GM21528 (cell line): ENCODE measurements around the gene MBOAT1.
"Not testable (repeated sequence)": the region's sequence is repeated elsewhere in the genome, so short reads cannot be mapped to it uniquely, and the experiment has no call there.

Experiments used
- ATAC-seq: cut with Tn5 transposase; IDR thresholded peaks from one replicate; pipeline ENCODE4 v1.9.1; 2021; ENCODE audit warnings: mild to moderate bottlenecking, moderate library complexity; ENCODE audit not compliant: unreplicated experiment, low FRiP score

The MBOAT1 gene

GRCh38 chr6:20173833-20174792 is 38.2 kb downstream of the MBOAT1 start:
- ATAC-seq, result peak; percentile 74

- ATAC-seq, result no peak
Observed at GRCh38 chr6:20172842-20173456, 39.3 kb downstream of the MBOAT1 start.

DNA sequence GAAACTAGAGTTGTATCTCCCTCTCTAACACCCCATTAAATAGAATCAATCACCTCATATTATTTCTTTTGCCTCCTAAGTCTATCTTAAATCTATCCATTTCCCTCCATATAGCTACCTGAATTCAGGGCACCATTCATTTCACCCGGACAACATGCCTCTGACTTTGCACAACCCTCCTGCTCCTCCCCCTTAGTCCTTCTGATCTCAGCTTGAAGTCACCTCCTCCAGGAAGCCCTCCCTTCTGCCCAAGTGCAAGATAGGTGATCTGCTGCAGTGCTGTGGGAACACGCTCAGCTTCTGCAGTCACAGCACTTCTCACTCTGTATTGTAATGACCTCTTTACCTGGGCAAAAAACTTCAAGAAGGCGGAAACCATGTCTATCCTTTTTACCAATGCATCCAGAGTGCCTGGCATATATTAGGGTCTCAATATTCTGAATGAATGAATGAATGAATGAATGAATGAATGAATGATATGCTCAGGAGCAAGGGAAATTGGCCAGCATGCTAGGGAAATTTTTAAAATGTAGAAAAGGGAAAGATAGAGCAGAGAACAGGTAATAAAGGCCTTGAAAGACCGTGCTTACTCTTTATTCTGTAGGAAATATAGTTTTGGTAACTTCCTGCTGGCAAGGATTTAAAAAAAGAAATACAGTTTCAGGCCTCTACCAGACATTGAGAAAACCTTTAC is 41.7 kb downstream of the MBOAT1 start:
- no peak for ATAC-seq

DNA sequence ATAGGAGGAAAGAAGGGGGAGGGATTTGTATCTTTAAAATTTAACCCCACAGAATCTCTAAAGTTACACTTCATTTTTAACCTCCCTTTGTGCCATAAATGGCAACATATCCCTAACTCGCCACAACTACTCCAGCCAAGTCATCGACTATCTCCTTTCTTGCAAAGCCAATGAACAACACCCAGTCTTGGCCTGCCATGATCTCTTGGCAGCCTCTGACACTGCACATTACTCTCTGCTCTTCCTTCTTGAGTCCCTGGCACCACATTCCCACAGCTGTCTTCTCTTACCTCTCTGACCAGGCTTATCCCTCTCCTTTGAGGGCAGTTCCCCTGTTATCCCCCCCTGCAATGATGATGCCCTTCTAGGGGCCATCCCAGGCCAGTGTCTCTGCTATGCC is 42.5 kb downstream of the MBOAT1 start:
- ATAC-seq, result no peak

DNA sequence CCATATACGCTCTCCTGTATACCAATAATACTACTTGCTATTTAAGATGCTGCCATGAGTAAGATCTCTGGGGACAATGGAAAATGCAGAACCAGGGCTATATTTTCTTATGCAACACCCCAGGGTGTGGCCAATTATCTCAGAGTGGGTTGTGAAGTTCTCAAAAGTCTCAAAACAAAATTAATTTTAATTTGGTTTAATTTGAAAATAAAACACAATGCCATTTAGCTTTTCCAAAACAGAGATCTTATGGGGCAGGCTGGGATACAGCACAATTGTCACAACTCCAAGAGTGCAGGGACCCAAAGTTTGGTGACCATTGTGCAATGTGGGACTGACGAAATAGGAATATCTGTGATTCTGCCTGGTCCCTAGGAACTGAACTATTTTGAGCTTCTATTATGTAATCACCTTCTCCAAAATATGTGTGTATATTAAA is 43.1 kb downstream of the MBOAT1 start:
- ATAC-seq, result no peak

DNA sequence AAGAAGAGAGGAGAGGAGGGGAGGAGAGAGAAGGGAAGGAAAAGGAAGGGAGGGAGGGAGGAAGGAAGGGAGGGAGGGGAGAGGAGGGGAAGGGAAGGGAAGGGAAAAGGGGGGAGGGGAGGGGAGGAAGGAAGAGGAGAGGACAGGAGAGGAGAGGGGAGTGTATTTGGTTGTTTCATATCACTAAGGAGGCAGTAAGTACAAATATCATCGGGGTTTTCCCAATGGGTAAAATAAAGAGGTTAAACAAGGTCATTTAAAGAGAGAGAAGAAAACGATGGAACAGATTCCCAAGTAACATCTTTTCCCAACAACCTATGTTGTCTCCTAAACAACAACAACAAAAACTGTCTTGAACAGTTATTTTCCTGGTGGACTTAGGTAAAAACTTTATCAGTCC is 43.6 kb downstream of the MBOAT1 start:
- no peak for ATAC-seq

DNA sequence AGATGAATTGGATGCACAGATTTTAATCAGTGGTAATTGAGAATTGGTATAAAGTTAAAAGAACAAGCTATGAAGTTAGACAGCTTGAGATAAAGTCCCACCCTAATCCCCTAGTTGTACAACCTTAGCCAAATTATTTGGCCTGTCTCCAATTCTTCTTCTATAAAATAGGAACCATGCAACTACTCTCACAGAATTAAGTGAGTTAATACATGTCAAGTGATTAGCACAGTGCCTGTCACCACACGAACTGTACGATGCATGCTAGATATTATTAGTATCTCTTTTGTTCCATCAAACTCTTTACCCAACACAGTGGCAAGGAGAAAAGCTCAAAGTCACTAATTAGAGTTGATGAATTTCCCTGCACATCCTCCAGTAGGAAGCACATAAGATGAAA is 44.7 kb downstream of the MBOAT1 start:
- no peak for ATAC-seq

- ATAC-seq, result no peak
Observed at GRCh38 chr6:20166210-20166609, 46.1 kb downstream of the MBOAT1 start.

DNA sequence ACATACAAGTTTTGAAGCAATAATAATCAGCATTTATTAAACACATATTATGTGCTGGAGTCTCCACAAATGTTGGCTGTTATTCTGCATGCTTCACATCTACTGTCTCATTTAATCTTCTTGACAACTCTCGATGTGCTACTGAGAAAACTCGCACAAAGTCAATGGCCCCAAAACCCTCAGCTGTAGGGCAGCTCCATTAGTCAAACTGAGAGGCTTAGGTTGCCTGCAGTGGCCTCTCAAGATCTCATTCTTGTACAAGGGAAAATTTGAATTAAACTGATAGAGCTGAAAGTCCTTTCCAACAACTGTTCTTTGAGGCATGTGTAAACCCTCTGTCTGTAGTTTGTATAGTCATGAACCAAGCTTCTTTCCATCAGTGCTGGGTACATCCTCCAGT is 49.8 kb downstream of the MBOAT1 start:
- ATAC-seq, result no peak

- ATAC-seq, result no peak
Observed at GRCh38 chr6:20160541-20161283, 51.6 kb downstream of the MBOAT1 start.

DNA sequence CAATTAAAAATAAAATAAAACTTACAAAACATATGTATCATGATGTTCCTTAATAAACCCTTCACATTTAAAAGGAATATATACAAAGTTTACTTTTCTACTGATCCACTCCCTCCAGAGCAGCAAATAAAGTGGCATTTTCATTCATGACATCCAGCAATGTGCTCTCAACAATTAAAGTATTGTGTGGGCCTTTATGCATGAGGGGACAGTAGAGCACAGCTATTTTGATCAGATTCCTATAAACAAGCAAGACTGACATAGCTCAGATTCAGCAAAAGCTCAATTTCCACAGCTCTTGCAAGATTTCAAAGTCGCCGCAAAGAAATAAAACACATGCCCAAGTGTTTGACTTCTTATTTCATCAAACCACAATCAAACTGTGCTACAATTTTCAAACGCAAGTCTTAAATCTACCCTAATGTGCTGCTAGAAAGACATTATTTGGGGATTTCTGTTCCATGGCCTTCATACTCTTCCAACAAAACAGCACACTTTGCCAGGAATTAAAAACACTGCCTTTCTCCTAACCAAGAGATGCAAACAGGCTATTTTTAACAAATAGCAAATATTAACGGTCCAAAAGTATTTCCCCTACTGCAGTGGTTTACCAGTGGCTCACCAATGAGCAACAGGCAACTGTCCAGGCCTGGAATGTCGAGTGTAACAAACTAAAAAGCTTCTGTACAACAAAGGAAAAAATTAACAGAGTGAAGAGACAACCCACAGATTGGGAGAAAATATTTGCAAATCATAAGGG is 52.3 kb downstream of the MBOAT1 start:
- no peak for ATAC-seq

DNA sequence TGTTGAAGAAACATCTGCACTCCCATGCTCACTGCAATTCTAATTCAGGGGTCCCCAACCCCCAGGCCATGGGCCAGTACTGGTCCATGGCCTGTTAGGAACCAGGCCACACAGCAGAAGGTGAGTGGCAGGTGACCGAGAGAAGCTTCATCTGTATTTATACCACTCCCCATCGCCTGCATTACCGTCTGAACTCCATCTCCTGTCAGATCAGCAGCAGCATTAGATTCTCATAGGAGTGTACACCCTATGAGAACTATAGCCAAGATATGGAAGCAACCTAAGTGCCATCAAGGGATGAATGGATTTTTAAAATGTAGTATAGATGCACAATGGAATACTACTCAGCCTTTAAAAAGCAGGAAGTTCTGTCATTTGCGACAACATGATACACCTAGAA is 53.2 kb downstream of the MBOAT1 start:
- no peak for ATAC-seq

DNA sequence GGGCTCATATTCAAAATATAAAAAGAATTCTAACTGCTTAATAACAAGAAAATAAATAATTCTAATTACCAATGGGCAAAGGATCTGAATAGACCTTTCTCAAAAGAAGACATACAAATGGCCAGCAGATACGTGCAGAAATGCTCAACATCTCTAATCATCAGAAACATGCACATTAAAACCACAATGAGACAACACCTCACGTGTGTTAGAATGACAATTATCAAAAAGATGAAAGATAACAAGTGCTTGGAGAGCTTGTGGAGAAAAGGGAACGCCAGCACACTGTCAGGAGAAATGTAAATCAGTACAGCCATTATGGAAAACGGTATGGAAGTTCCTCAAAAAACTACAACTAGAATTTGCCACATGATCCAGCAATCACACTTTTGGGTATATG is 53.6 kb downstream of the MBOAT1 start:
- no peak for ATAC-seq

GRCh38 chr6:20156824-20157223 is 55.4 kb downstream of the MBOAT1 start:
- no peak for ATAC-seq

DNA sequence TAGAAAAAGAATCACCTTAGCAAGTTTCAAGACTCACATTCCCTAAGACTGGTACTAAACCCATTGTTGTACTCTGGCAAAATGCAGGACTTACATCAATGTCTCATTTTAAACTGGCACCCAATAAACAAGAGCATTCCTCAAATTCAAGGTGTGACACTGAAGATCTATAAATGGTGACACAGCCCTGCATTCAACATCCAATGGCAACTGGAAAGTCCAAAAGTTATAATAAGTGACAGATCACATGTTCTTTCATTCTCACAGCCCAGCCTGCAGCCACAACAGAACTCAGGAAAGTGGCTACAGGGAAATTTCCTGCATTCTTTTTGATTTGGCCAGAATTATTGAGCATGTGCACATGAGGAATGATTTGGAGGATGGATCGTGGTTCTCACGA is 57.5 kb downstream of the MBOAT1 start:
- ATAC-seq, result no peak

DNA sequence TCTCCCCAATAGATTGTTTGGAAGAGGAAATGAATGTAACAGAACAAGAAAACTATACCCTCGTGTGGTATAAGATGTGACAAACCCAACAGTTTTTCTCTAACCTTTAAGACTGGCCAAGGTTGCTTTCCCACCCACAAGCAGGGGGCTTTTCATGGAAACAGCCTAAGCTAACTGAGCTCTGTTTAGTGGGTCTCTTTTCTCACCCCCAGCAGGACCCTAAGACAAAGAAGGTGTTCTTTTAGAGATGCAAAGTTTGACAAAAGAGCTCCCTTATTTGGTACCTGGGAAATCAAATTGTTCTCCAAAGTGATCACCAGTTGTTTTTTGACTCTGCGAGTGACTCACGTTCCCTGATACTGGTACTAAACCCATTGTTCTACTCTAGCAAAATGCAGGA is 59.1 kb downstream of the MBOAT1 start:
- no peak for ATAC-seq

GRCh38 chr6:20148433-20148832 is 63.8 kb downstream of the MBOAT1 start:
- ATAC-seq, result no peak

DNA sequence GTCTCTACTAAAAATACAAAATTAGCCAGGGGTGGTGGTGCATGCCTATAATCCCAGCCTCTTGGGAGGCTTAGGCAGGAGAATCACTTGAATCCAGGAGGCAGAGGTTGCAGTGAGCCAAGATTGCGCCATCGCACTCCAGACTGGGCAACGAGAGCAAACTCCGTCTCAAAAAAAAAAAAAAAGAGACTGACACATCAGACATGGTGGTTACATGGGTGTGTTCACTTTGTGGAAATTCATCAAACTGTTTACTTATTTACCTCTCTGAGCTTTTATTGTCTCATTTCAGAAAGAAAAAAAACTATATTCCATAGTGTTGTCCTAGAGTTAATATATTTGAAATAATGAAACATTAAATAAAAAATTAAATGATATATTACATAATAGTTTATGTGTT is 64.8 kb downstream of the MBOAT1 start:
- ATAC-seq, result no peak

- not testable (repeated sequence) for ATAC-seq
Observed at GRCh38 chr6:20146831-20147230, 65.4 kb downstream of the MBOAT1 start.

DNA sequence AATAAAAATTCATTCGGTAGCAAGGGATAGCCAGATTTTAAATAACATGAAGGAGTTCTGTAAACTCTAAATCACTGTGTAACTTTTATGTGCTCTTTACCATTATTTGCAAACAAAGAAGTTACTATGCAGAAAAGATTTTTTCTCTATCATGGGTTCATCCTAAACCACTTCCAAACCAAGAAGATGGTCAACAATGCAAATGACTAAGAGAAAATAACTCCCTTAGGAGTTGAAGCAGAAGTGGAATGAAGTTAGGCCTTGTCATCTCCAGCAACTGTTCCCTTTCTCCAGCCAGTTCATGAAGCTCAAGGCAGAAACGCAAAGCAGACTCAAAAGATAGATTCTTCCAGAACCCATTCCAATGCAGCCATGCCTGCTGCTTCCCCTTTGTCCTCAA is 66.0 kb downstream of the MBOAT1 start:
- ATAC-seq, result no peak
